ENCODE data around the gene MYL6.

- TF ChIP-seq MAX (IDR thresholded peaks at IDR 0.05; ENCODE audit: insufficient read depth, insufficient read length) (no peak), CTCF (IDR thresholded peaks at IDR 0.05; ENCODE audit: extremely low read depth in 1 of 2, insufficient read depth in 1 of 2, low read depth in 1 of 2, low read length in 2 of 2) (no peak)
Observed at GRCh38 chr12:56114084-56114483, 44.1 kb upstream of the MYL6 start.
